HG02840 (cell line): Measurements from ENCODE around the gene LHX2.

Experiments used
- ATAC-seq: cut with Tn5 transposase; IDR thresholded peaks from one replicate; pipeline ENCODE4 v1.9.1; 2021; ENCODE audit warnings: mild to moderate bottlenecking, moderate library complexity, moderate number of reproducible peaks; ENCODE audit not compliant: unreplicated experiment, low FRiP score

The LHX2 gene

GRCh38 chr9:123998970-123999621, 12.5 kb upstream of the LHX2 start:
- ATAC-seq, result no peak

- no peak for ATAC-seq
These were observed 11.9 kb upstream of the LHX2 start for GRCh38 chr9:123999661-124000060.

GRCh38 chr9:124000161-124000783, 11.3 kb upstream of the LHX2 start:
- no peak for ATAC-seq

GRCh38 chr9:124000784-124001457, 10.6 kb upstream of the LHX2 start:
- no peak for ATAC-seq

GRCh38 chr9:124001458-124001799, 10.1 kb upstream of the LHX2 start:
- no peak for ATAC-seq

- no peak for ATAC-seq
These were observed 9.6 kb upstream of the LHX2 start for GRCh38 chr9:124001866-124002525.

- no peak for ATAC-seq
These were observed 7.8 kb upstream of the LHX2 start for GRCh38 chr9:124003636-124004349.

- no peak for ATAC-seq
These were observed 7.0 kb upstream of the LHX2 start for GRCh38 chr9:124004593-124004992.

GRCh38 chr9:124005029-124005771, 6.4 kb upstream of the LHX2 start:
- ATAC-seq, result no peak

- no peak for ATAC-seq
These were observed 4.9 kb upstream of the LHX2 start for GRCh38 chr9:124006448-124007361.

- ATAC-seq, result no peak
These were observed 3.8 kb upstream of the LHX2 start for GRCh38 chr9:124007565-124008302.

- no peak for ATAC-seq
These were observed 3.3 kb upstream of the LHX2 start for GRCh38 chr9:124008303-124008693.

GRCh38 chr9:124008694-124009530, 2.7 kb upstream of the LHX2 start:
- no peak for ATAC-seq

- no peak for ATAC-seq
These were observed 1.9 kb upstream of the LHX2 start for GRCh38 chr9:124009531-124010217.

GRCh38 chr9:124010303-124010664, 1.3 kb upstream of the LHX2 start:
- ATAC-seq, result no peak

- ATAC-seq, result no peak
These were observed 775 bp upstream of the LHX2 start for GRCh38 chr9:124010665-124011321.
